ENCODE data around the gene APCDD1L.

Gene APCDD1L

GRCh38 chr20:58421497-58421850 lies 93.7 kb downstream of the APCDD1L start:
- H4K20me1 ChIP-seq (ENCODE audit: insufficient read depth, low read length, poor library complexity, severe bottlenecking): peaks cover 35% of the 10 kb centered on the region
- H3F3A ChIP-seq (ENCODE audit: low read depth): no peaks in the 10 kb centered on the region
- no peak overlapping the region for H2AFZ ChIP-seq (ENCODE audit: low read length)
- no peak overlapping the region for H3K9ac ChIP-seq (ENCODE audit: low read depth, low read length, poor library complexity, severe bottlenecking)
- H3K9me3 ChIP-seq (ENCODE audit: insufficient read depth, low read depth, low read length): no peaks in the 10 kb centered on the region
- no peak for TF ChIP-seq CTCF (conservative IDR thresholded peaks at IDR 0.05; ENCODE audit: low read length)
- TF ChIP-seq EZH2phosphoT487 (IDR thresholded peaks at IDR 0.05; ENCODE audit: borderline replicate concordance): no peak
- H3K4me1 ChIP-seq (ENCODE audit: insufficient read depth, low read length, poor library complexity, severe bottlenecking): peaks cover 5% of the 10 kb centered on the region
- H3K79me2 ChIP-seq (ENCODE audit: insufficient read depth, low read length): peaks cover 80% of the 10 kb centered on the region
- H3K27me3 ChIP-seq (ENCODE audit: insufficient read depth, low read length, poor library complexity, severe bottlenecking): no peaks in the 10 kb centered on the region
- H3K36me3 ChIP-seq (ENCODE audit: insufficient read depth, low read length): peaks cover 67% of the 10 kb centered on the region; the same call in 1 of the 2 replicates
- H3K4me2 ChIP-seq (ENCODE audit: low read depth, low read length, poor library complexity, severe bottlenecking): no peak overlapping the region
- no peaks in the 10 kb centered on the region for H3K9me2 ChIP-seq (replicated peaks; ENCODE audit: low read depth, low read length)
- no peak overlapping the region for H3K4me3 ChIP-seq (ENCODE audit: low read length, poor library complexity, severe bottlenecking)

- Histone ChIP-seq H3K9me2 (replicated peaks; ENCODE audit: low read depth, low read length) (no peaks in the 10 kb centered on the region), H2AFZ (ENCODE audit: low read length) (no peak overlapping the region), H3K9ac (ENCODE audit: low read depth, low read length, poor library complexity, severe bottlenecking) (no peak overlapping the region), H3K9me3 (ENCODE audit: insufficient read depth, low read depth, low read length) (no peaks in the 10 kb centered on the region), H3K79me2 (ENCODE audit: insufficient read depth, low read length) (peaks cover 80% of the 10 kb centered on the region), H3K27me3 (ENCODE audit: insufficient read depth, low read length, poor library complexity, severe bottlenecking) (no peaks in the 10 kb centered on the region), H3K36me3 (ENCODE audit: insufficient read depth, low read length) (peaks cover 63% of the 10 kb centered on the region; the same call in 1 of the 2 replicates), H3K4me2 (ENCODE audit: low read depth, low read length, poor library complexity, severe bottlenecking) (no peak overlapping the region), H3F3A (ENCODE audit: low read depth) (no peaks in the 10 kb centered on the region), H3K4me3 (ENCODE audit: low read length, poor library complexity, severe bottlenecking) (no peak overlapping the region), H4K20me1 (ENCODE audit: insufficient read depth, low read length, poor library complexity, severe bottlenecking) (peaks cover 40% of the 10 kb centered on the region), H3K4me1 (ENCODE audit: insufficient read depth, low read length, poor library complexity, severe bottlenecking) (peaks cover 8% of the 10 kb centered on the region)
- TF ChIP-seq CTCF (conservative IDR thresholded peaks at IDR 0.05; ENCODE audit: low read length) (no peak), EZH2phosphoT487 (IDR thresholded peaks at IDR 0.05; ENCODE audit: borderline replicate concordance) (no peak)
These were observed 94.3 kb downstream of the APCDD1L start for GRCh38 chr20:58420798-58421496.

- H3K9me2 ChIP-seq (replicated peaks; ENCODE audit: low read depth, low read length): no peaks in the 10 kb centered on the region
- H3K4me3 ChIP-seq (ENCODE audit: low read length, poor library complexity, severe bottlenecking): no peak overlapping the region
- H3K79me2 ChIP-seq (ENCODE audit: insufficient read depth, low read length): peaks cover 77% of the 10 kb centered on the region
- H3F3A ChIP-seq (ENCODE audit: low read depth): no peaks in the 10 kb centered on the region
- no peaks in the 10 kb centered on the region for H3K27me3 ChIP-seq (ENCODE audit: insufficient read depth, low read length, poor library complexity, severe bottlenecking)
- no peak overlapping the region for H3K9ac ChIP-seq (ENCODE audit: low read depth, low read length, poor library complexity, severe bottlenecking)
- no peak overlapping the region for H3K4me2 ChIP-seq (ENCODE audit: low read depth, low read length, poor library complexity, severe bottlenecking)
- H3K4me1 ChIP-seq (ENCODE audit: insufficient read depth, low read length, poor library complexity, severe bottlenecking): peaks cover 8% of the 10 kb centered on the region
- peaks cover 52% of the 10 kb centered on the region; the same call in 1 of the 2 replicates for H3K36me3 ChIP-seq (ENCODE audit: insufficient read depth, low read length)
- no peak overlapping the region for H2AFZ ChIP-seq (ENCODE audit: low read length)
- peaks cover 46% of the 10 kb centered on the region for H4K20me1 ChIP-seq (ENCODE audit: insufficient read depth, low read length, poor library complexity, severe bottlenecking)
- TF ChIP-seq EZH2phosphoT487 (IDR thresholded peaks at IDR 0.05; ENCODE audit: borderline replicate concordance): no peak
- TF ChIP-seq CTCF (conservative IDR thresholded peaks at IDR 0.05; ENCODE audit: low read length): no peak
- no peaks in the 10 kb centered on the region for H3K9me3 ChIP-seq (ENCODE audit: insufficient read depth, low read depth, low read length)
These were observed 96.0 kb downstream of the APCDD1L start for GRCh38 chr20:58418949-58419748.

Data from Loucy (cell line).